ENCODE results near the gene ITSN2.
"Not testable (repeated sequence)": the region's sequence is repeated elsewhere in the genome, so short reads cannot be mapped to it uniquely, and the experiment has no call there.

ITSN2 gene

GRCh38 chr2:24211408-24211807, 148.9 kb downstream of the ITSN2 start:
- DNase-seq (ENCODE audit: low spot score): no peak

- DNase-seq (ENCODE audit: low spot score): peak; percentile 5
Observed at GRCh38 chr2:24210723-24211122, 149.6 kb downstream of the ITSN2 start.

DNA sequence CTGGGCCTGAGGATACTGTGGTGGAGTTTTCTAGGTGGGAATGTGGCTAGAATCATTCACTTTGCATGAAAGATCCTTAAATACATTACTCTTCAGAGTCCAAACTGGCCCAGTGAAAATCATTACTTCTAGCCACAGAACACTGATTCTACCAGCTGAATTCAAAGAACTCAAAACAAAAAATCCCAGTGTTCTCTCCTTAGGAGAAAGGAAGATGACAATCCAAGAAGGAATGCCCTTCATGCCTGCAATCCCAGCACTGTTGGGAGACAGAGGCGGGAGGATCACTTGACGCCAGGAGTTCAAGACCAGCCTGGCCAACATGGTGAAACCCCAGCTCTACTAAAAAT, 150.3 kb downstream of the ITSN2 start:
- peak; percentile 9 for DNase-seq (ENCODE audit: low spot score)

DNA sequence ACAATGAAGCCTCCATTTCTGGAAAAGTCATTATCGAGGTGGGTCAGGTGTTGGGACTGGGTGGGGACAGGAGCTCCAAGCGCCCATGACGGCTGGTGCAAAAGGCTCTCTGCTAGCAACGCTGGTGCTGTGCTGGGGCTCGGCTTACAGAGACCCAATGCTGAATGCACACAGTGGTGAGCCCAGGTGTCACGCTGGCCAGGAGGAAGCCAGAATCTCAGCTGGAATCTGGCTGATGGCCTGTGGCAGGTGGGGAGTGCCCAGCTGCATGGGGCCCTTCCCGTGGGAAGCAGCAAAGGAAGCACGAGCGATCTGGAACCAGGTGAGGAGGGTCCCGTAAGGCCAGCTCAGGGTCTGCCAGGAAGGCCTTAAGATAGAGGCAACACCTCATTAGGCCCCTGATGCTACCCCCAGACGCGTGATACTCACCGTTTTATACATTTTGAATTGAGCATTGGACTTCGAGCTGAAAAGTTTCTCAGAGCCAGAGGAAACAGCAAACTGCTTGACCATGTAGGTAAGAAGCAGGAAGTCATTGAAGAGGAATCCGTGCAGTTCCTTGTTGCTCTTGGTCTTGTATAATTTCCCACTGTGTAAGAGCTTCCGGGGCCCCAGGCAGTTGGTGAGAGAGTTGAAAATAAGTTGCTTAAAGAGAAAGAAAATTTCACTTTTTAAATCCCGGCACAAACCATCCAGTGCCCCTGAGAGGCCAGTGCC, 150.8 kb downstream of the ITSN2 start:
- DNase-seq (ENCODE audit: low spot score): peak; percentile 9

DNA sequence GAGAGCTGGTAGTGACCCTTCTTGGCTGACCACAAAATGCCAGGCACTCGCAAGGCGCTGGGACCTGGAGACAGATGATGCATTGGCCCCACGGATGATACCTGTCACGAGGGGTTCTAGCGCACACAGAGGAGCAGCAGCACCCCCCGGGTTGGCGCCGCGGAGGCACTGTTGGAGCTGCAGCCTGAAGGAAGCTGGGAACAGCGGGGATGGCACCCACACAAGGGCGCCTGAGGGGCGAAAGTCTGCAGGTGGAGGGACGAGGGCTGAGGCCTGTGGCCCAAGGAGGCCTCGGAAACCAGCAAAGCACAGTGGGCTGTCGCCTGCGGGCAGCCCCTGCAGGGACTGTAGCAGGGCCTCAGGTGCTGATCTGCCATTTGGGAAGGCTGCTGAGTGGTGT, 151.8 kb downstream of the ITSN2 start:
- no peak for DNase-seq (ENCODE audit: low spot score)

DNA sequence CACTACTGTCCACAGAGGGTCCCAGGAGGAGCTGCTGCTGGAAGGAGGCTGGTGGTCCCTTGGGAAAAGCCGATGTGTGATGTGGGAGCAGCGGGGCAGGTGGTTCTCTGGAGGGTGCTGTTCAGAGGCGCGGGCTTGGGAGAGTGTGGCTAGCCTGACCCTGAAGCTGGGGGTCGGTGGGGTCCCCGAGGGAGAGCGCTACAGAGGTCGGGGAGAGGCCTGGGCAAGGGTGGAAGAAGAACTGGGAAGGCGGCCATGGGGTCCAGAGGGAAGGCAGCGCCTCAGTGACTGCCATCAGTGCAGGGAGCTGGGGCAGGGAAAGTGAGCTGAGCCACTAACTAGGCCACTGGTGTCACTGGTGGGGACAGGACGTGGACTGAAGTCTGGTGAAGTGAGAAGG, 153.0 kb downstream of the ITSN2 start:
- DNase-seq (ENCODE audit: low spot score): no peak

DNA sequence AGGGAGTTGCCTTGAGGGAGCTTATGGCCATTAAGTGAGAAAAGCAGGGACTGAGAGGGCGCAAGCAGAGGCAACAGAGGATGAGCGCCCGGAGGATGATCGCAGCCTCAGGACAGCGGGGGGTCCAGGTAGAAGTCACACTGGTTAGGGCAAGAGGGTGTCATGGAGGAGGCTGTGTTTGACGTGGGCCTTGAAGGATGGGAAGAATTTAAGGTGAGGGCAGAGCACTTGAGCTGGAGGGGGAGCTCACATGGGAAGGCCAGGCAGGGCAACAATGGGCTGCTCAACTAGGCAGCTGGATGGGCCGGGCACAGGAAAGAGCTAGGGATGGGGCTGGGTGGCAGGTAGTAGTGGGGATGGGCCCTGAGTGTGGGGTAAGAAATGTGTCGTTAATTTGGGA, 153.6 kb downstream of the ITSN2 start:
- DNase-seq (ENCODE audit: low spot score): no peak

DNA sequence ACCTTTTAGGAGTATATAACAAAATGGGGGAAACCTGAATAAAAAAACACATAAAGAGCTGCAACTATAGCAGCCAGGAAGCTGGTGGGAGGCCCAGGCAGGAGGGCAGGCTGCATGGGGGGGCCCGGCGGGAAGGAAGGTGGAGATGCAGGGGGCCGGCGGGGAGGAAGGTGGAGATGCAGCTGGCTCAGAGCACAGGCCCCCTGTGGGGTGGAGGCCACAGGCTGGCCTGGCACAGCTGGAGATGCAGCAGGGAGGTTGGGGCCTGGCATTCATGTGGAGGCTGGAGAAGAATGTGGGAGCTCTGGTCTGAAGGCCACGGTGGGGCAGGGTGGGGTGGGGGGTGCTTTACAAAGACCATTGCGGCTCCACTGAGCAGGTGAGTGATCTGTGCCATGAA, 154.1 kb downstream of the ITSN2 start:
- DNase-seq (ENCODE audit: low spot score): peak; percentile 3

GRCh38 chr2:24205131-24205530, 155.2 kb downstream of the ITSN2 start:
- DNase-seq (ENCODE audit: low spot score): peak; percentile 5

DNA sequence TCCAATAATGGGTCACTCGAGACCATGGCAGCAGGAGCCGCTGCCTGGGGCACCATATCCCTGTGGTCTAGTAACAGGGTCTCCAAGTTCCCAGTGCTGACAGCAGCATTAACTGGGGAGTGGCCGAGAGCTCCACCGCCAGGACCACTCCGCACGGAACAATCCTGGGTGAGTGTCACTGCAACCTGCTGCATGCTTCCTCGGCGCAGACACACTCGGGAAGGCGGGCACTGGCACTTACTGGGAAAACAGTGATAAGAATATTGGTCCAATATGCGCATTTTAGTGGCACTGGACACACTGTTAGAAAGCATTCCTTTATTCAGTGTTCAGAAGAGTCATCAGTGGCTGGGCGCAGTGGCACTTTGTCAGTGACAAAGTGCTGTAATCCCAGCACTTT, 155.8 kb downstream of the ITSN2 start:
- DNase-seq (ENCODE audit: low spot score): peak; percentile 1

GRCh38 chr2:24203787-24204150, 156.6 kb downstream of the ITSN2 start:
- DNase-seq (ENCODE audit: low spot score): no peak

- peak; percentile 4 for DNase-seq (ENCODE audit: low spot score)
Observed at GRCh38 chr2:24203029-24203786, 157.1 kb downstream of the ITSN2 start.

GRCh38 chr2:24200799-24201198, 159.5 kb downstream of the ITSN2 start:
- DNase-seq (ENCODE audit: low spot score): no peak

DNA sequence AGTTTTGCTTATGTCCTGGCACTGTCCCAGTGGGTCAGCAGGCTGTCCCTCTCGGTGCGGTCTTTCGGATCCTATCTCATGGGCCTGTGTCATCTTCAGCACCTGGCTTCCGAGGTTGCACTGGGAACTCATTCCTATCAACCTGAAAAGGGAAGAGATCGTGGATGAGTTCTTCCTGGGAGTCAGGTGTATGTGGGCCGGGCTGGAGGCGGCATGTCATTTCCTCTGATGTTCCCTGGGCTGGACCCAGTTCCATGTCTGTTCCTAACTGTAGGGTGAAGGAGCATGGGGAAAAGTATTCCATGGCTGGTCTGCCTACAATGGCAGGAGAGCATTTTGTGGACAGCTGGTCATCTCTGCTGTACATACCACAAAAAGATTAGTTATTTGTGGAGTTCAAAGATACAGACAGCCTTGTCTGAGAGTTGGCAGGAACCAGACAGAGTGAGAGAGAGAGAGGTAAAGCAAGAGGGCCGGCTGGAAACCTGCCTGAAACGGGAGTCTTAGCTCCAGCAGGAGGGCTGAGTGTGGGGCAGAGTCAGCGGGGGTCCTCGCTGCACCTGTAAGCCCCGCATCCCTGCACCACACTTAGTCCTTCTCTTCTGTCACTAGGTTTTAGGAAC, 160.3 kb downstream of the ITSN2 start:
- DNase-seq (ENCODE audit: low spot score): no peak

DNA sequence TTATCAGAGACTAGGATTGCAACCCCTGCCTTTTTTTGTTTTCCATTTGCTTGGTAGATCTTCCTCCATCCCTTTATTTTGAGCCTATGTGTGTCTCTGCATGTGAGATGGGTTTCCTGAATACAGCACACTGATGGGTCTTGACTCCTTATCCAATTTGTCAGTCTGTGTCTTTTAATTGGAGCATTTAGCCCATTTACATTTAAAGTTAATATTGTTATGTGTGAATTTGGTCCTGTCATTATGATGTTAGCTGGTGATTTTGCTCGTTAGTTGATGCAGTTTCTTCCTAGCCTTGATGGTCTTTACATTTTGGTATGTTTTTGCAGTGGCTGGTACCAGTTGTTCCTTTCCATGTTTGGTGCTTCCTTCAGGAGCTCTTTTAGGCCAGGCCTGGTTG, 163.1 kb downstream of the ITSN2 start:
- DNase-seq (ENCODE audit: low spot score): not testable (repeated sequence)

GRCh38 chr2:24191848-24192247, 168.5 kb downstream of the ITSN2 start:
- no peak for DNase-seq (ENCODE audit: low spot score)

DNA sequence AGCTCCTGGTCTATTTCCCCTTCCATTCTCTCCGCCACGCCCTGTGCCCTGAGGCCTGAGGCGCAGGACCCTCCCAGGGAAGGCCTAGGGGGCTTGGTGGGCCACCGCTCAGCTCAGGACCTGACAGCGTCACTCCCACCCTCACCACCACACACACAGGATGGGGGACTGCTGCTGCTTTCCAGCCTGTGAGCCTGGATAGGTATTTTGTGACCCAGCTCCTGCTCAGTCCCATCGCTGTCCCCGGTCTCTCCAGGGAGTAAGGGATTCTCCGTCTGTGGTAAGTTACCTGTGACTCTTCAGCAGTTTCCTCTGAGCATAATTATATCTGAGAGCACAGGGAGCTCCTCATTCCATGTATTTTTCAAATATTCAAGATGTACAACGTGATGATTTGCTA, 169.2 kb downstream of the ITSN2 start:
- DNase-seq (ENCODE audit: low spot score): no peak

- DNase-seq (ENCODE audit: low spot score): no peak
Observed at GRCh38 chr2:24190503-24190902, 169.8 kb downstream of the ITSN2 start.

- no peak for DNase-seq (ENCODE audit: low spot score)
Observed at GRCh38 chr2:24189551-24189950, 170.8 kb downstream of the ITSN2 start.

- DNase-seq (ENCODE audit: low spot score): no peak
Observed at GRCh38 chr2:24183366-24184069, 176.8 kb downstream of the ITSN2 start.

DNA sequence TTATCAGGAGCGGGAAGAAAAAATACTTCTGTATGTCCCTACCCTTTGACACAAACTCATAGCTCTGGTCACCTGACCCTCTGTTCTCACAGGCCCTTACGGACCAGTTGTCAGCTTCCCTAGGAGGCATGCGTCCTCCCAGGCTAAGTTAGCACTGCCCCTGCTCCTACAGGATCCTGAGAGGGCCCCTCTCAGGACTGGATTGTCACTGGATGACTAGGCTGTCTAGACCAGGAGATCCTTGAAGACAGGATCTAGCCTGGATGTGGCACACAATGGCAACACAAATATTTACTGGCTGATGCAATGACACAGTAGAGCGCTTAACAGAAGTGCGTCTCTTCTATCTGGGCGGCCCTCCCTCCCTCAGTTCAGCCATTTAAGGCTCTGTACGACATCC, 177.8 kb downstream of the ITSN2 start:
- DNase-seq (ENCODE audit: low spot score): no peak

GRCh38 chr2:24181849-24182248, 178.5 kb downstream of the ITSN2 start:
- DNase-seq (ENCODE audit: low spot score): no peak

DNA sequence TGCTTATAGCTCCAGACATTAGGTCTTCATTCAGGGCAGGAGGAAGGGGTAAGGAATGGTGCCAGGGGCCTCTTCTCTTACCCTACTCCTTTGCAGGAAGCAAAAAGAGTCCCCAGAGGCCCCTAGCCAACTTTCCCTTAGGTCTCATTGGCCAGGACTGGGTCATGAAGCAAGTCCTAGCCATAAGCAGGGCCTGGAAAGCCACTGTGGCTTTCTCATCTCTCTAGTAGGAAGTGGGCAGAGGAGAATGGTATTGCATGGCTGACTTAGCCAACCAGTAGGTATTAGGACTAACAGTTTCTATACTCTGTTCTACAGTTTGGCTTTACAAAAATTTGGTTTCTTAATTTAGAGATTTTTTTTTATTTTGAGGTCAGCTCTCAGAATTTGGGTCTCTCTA, 180.7 kb downstream of the ITSN2 start:
- no peak for DNase-seq (ENCODE audit: low spot score)

Measured in AG20443 (cell line).